Thymus (tissue), 11 donors: ENCODE data around the gene TRAPPC5. TPM values are rescaled to one million over a fixed set of nuclear protein-coding genes. Genes with fewer than 3 reads are reported as not detected.

ENCODE experiments used
- DNase-seq, 9 donors: peaks; one replicate each; pipeline ENCODE4 v3.0.0-alpha.2; 2013; ENCODE audit warnings: low spot score in 9 of 9, low read depth in 6 of 9, missing footprints in 1 of 9
- H3K27ac ChIP-seq, 2 donors: one replicate each; pipeline ENCODE4 v1.5.1; 2013; ENCODE audit warnings: control low read depth in 1 of 2, low read depth in 1 of 2, low read length in 1 of 2, mild to moderate bottlenecking in 1 of 2, moderate library complexity in 1 of 2
- H3K27me3 ChIP-seq, 2 donors: one replicate each; pipeline ENCODE4 v1.5.1; 2013; ENCODE audit warnings: low read length in 1 of 2; ENCODE audit not compliant: control insufficient read depth in 2 of 2, insufficient read depth in 1 of 2
- H3K36me3 ChIP-seq, 2 donors: one replicate each; pipeline ENCODE4 v1.5.1; 2013; ENCODE audit warnings: low read length in 1 of 2, mild to moderate bottlenecking in 1 of 2, moderate library complexity in 1 of 2; ENCODE audit not compliant: control insufficient read depth in 2 of 2, insufficient read depth in 2 of 2
- H3K4me1 ChIP-seq, 2 donors: one replicate each; pipeline ENCODE4 v1.5.1; 2013; ENCODE audit warnings: low read length in 2 of 2; ENCODE audit not compliant: control insufficient read depth in 2 of 2, insufficient read depth in 2 of 2
- H3K4me3 ChIP-seq, 2 donors: one replicate each; pipeline ENCODE4 v1.5.1; 2013; ENCODE audit warnings: low read length in 2 of 2, control low read depth in 1 of 2, mild to moderate bottlenecking in 1 of 2
- H3K9me3 ChIP-seq, 2 donors: one replicate each; pipeline ENCODE4 v1.5.1; 2013; ENCODE audit warnings: low read length in 1 of 2, mild to moderate bottlenecking in 1 of 2; ENCODE audit not compliant: control insufficient read depth in 2 of 2, insufficient read depth in 1 of 2
- WGBS: extraction: QIAGEN DNeasy Blood & Tissue Kit; methylation state at CpG from one replicate; pipeline ENCODE4 v1.1.7; 2013; 5-methylcytosine and 5-hydroxymethylcytosine counted together
- polyA plus RNA-seq: library from polyadenylated mRNA; stranded (reverse); fragments of 200-250 nt; gene quantifications from one replicate; pipeline ENCODE4 v1.2.3, GENCODE V29; 2013
- total RNA-seq: library from RNA; stranded (reverse); fragments of 120-200 nt; gene quantifications from one replicate; pipeline ENCODE4 v1.2.4, GENCODE V29; 2013
- donor health status: healthy.

TRAPPC5 gene
- total and polyA plus RNA-seq, 2 donors, result 59.5 to 108 TPM

DNA sequence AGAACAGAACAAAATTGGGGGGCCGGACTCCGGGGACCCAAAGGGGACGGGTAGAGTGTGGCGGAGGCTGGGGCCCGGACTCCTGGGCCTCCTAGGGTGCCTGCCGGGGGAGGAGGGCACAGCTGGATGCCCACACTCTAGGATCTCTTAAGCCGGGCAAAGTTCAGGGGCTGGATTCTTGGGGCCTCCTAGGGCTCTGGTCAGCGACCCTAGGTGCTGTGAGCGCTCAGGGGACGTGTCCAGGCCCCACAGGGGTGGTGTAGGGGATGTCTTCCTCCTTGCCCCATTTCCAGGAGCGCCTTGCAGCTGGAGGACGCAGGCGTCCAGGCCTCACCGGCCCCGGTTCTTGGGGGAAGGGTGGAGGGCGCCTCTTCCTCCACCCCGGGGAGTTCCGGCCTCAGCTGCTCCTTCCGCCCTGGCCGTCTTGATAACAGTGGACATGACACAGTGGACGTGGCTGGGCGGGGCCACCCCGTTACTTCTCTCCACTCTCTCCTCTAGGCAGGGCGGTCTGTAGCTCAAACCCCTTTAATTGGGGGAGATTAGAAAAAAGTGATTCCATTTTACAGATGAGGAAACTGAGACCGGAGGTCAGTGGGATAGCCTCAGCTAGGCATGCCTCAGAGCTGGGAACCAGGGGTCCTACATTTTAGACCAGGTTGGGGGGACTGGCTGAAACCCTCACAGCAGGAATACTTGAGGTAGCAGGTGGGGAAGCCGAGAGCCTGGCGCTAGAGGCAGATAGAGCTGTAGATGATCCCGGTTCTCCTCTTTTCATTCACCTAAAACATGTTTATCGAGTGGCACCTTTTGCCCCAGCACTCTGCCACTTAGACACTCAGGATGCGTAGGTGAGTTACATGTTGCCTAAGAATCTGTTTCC is 43.0 kb upstream of the TRAPPC5 start:
- H3K36me3 ChIP-seq, result peaks cover 34 to 38% of the 10 kb centered on the region in 2 donors
- H3K9me3 ChIP-seq, result peaks cover 1 to 9% of the 10 kb centered on the region in 2 donors
- H3K27ac ChIP-seq, result peak overlapping the region; percentile 86 to 92
- peak in 2 of 9 donors; percentile 23 to 53 for DNase-seq
- H3K27me3 ChIP-seq, result no peaks in the 10 kb centered on the region
- 51% methylated on average over 30 of the region's 30 CpGs for WGBS
- peaks cover 41 to 71% of the 10 kb centered on the region in 2 donors for H3K4me1 ChIP-seq
- peak overlapping the region; percentile 86 to 96 for H3K4me3 ChIP-seq

DNA sequence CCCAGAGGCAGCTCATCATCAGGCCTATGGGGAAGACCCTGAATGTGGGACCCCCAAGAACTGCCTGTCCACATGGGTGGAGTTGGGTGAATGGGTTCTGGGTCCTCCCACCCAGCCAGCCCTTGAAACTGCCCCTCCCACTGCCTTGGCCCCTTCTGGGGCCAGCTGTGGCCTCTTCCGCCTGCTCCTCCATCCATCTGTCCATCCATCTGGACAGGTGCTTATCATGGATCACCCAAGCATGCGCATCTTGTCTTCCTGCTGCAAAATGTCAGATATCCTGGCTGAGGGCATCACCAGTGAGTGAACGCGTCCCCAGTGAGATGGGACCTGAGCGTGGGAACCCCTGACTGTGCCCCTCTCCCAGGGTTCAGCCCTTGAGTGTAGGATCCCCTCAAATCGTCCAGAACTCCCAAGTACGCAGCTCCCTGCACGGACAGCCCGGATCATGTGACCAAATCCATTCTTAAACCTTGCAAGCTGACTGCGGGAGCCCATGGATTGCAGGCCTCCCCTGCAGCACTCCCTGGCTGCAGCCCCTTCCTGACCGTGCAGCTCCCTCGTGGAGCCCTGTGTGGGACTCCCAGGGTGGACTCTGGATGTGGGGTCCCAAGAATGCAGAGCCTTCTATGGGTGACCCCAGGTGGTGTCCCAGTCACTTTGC is 41.7 kb upstream of the TRAPPC5 start:
- 97% methylated on average over 12 of the region's 12 CpGs for WGBS
- Histone ChIP-seq H3K4me3 (no peak overlapping the region), H3K27ac (no peak overlapping the region), H3K27me3 (no peaks in the 10 kb centered on the region), H3K36me3 (peaks cover 35 to 38% of the 10 kb centered on the region in 2 donors), H3K9me3 (peaks cover 1 to 17% of the 10 kb centered on the region in 2 donors), H3K4me1 (peaks cover 46 to 72% of the 10 kb centered on the region in 2 donors)
- DNase-seq, result no peak

GRCh38 chr19:7639863-7640348 is 40.7 kb upstream of the TRAPPC5 start:
- no peak for DNase-seq
- Histone ChIP-seq H3K4me1 (peaks cover 42 to 78% of the 10 kb centered on the region in 2 donors), H3K27ac (no peak overlapping the region), H3K36me3 (peaks cover 42 to 46% of the 10 kb centered on the region in 2 donors), H3K27me3 (no peaks in the 10 kb centered on the region), H3K4me3 (no peak overlapping the region), H3K9me3 (peaks cover 1 to 26% of the 10 kb centered on the region in 2 donors)
- 97% methylated on average over 13 of the region's 13 CpGs for WGBS

DNA sequence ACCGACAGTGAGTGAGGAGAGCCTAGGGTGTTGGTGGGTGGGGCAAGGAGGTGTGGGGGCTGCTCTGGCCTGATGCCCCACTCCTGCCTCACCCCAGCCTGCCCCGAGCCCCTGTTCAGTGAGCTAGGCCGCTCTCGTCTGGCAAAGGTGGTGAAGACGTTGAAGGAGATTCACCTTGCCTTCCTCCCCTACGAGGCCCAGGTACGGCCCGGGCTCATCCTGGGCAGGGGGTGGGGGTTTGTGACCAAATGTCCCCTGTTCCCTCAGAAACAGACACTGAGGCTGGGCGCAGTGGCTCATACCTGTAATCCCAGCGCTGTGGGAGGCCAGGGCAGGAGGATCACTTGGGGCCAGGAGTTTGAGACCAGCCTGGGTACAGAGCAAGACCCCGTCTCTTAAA is 39.8 kb upstream of the TRAPPC5 start:
- 99% methylated on average over 11 of the region's 11 CpGs for WGBS
- H3K4me1 ChIP-seq, result peaks cover 45 to 87% of the 10 kb centered on the region in 2 donors

GRCh38 chr19:7641290-7642276 is 39.0 kb upstream of the TRAPPC5 start:
- no peak overlapping the region for H3K4me3 ChIP-seq
- peaks cover 40 to 90% of the 10 kb centered on the region in 2 donors for H3K4me1 ChIP-seq
- peak overlapping the region in 1 of 2 donors; percentile 11 for H3K27ac ChIP-seq
- H3K9me3 ChIP-seq, result peaks cover 1 to 25% of the 10 kb centered on the region in 2 donors
- no peak for DNase-seq
- WGBS, result 97% methylated on average over 43 of the region's 43 CpGs
- H3K27me3 ChIP-seq, result no peaks in the 10 kb centered on the region
- peaks cover 57 to 59% of the 10 kb centered on the region in 2 donors for H3K36me3 ChIP-seq

More for the DNA sequence above, 39.8 kb upstream of the TRAPPC5 start:
- Histone ChIP-seq H3K9me3 (peaks cover 1 to 29% of the 10 kb centered on the region in 2 donors), H3K4me3 (no peak overlapping the region), H3K27ac (no peak overlapping the region), H3K27me3 (no peaks in the 10 kb centered on the region), H3K36me3 (peaks cover 50 to 51% of the 10 kb centered on the region in 2 donors)
- DNase-seq, result no peak

DNA sequence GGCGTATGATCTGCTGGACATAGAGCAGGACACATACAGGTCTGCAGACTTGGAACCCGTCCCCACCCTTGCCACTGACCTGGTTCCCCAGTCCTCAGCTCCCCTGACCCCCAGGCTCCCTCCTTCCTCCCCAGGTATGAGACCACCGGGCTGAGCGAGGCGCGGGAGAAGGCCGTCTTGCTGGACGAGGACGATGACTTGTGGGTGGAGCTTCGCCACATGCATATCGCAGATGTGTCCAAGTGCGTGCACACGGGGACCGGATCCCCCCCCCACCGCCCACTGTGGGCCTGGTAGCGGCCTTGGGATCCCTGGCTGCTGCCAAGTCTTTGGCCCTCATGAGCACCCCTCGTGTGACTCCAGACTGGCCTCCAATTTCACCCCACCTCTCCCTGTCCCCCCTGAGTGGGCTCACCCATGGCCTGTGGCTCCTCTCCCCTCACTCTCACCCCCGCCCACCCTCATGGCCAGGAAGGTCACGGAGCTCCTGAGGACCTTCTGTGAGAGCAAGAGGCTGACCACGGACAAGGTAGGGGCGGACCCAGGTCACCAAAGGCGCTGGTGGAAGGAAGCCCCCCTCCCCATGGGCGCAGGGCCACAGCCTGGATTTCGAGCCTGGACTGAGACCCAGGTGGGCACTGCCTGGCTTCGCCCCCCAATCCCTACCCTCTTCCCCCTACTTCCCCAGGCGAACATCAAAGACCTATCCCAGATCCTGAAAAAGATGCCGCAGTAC is 38.2 kb upstream of the TRAPPC5 start:
- Histone ChIP-seq H3K27me3 (no peaks in the 10 kb centered on the region), H3K27ac (peak overlapping the region; percentile 69 to 96), H3K4me1 (peaks cover 39 to 90% of the 10 kb centered on the region in 2 donors), H3K36me3 (peaks cover 65 to 67% of the 10 kb centered on the region in 2 donors), H3K4me3 (no peak overlapping the region), H3K9me3 (peaks cover 1 to 23% of the 10 kb centered on the region in 2 donors)
- WGBS, result 96% methylated on average over 27 of the region's 27 CpGs
- DNase-seq, result no peak

DNA sequence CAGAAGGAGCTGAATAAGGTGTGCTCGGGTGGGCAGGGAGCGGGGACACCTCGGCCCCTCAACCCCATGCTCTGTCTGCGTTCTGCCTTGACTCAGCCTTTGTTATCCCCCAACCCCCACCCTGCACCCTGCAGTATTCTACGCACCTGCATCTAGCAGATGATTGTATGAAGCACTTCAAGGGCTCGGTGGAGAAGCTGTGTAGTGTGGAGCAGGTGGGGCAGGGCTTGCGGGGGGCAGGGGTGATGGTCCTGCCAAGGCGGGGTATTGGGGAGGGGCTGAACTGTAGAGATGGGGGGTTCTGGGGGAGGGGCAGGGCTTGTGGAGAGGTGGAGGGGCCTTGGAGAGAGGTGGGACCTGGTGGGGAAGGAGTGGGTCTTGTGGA is 37.6 kb upstream of the TRAPPC5 start:
- peak; percentile 69 to 93 (median 79) for DNase-seq
- WGBS, result 37% methylated on average over 8 of the region's 8 CpGs
- peak overlapping the region; percentile 69 to 96 for H3K27ac ChIP-seq
- peaks cover 71% of the 10 kb centered on the region in 2 donors for H3K36me3 ChIP-seq
- no peaks in the 10 kb centered on the region for H3K27me3 ChIP-seq
- H3K4me3 ChIP-seq, result no peak overlapping the region
- H3K4me1 ChIP-seq, result peaks cover 35 to 84% of the 10 kb centered on the region in 2 donors
- peaks cover 1 to 23% of the 10 kb centered on the region in 2 donors for H3K9me3 ChIP-seq
